HG03558 (cell line): ENCODE results near the gene FAM221A.
"Not testable (repeated sequence)": the region's sequence is repeated elsewhere in the genome, so short reads cannot be mapped to it uniquely, and the experiment has no call there.

Experiments used
- ATAC-seq: cut with Tn5 transposase; IDR thresholded peaks from one replicate; pipeline ENCODE4 v1.9.1; 2021; ENCODE audit warnings: moderate number of reproducible peaks; ENCODE audit not compliant: unreplicated experiment; ENCODE audit errors: extremely low read depth

FAM221A gene

DNA sequence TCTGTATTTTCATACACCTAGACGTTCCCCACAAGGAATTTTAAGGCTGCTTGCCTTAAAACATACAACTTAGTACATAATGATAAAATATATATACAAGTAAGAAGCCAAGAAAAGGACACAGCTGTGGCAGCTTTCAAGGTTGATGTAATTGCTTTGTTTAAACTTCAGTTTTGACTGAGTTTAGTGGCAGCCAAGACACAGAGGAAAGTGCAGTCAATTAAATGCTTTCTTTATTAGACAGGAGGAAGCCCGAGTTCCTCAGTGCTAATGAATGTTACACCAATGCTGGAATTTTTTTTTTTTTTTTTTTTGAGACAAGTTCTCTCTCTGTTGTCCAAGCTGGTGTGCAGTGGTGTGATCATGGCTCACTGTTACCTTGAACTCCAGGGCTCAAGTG, 18.8 kb downstream of the FAM221A start:
- ATAC-seq = no peak

DNA sequence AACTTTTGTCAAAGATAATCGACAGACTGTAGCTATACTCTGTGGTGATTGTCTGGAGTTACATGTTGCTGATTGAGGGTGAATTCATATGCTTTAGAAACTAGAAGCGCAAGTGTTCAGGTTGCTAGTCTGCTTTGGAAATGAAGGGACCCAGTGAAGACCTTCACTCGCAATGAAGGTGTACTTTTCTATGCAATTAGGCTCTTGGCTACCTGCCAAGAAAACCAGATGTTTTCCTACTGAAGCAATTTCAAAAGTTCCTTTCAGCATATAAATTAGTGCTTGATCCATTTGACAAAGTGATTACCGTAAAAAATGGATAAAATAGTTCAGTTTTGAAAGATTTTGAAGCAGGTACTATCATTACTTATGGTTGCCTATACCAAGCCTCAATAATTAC, 20.0 kb downstream of the FAM221A start:
- ATAC-seq = no peak

- ATAC-seq = no peak
Measured at GRCh38 chr7:23709081-23709750, 29.2 kb downstream of the FAM221A start.

DNA sequence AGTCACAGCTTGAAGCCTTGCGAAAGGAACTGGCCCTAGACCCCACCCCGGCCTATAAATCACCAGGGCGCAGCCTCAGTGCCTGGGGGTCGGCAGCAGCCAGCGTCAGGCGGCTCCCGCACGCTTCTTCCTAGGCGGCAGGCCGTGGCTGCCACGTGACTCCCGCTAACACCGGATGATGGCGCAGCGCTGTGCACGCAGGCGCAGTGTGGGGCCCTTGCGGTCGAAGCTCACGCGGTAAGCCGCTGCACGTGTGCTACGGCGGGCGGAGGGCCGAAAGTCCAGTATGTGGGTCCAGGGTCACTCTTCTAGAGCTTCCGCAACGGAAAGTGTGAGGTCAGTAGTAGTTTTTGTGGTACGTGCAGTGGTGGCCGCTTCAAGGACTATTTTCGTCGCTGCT, 30.0 kb downstream of the FAM221A start, which contains the start of gene STK31:
TSS of gene STK31 (plus strand) at position 220 of the 400 bp plus-strand sequence. CDS start at position 287, 67 bp downstream.
- no peak for ATAC-seq

DNA sequence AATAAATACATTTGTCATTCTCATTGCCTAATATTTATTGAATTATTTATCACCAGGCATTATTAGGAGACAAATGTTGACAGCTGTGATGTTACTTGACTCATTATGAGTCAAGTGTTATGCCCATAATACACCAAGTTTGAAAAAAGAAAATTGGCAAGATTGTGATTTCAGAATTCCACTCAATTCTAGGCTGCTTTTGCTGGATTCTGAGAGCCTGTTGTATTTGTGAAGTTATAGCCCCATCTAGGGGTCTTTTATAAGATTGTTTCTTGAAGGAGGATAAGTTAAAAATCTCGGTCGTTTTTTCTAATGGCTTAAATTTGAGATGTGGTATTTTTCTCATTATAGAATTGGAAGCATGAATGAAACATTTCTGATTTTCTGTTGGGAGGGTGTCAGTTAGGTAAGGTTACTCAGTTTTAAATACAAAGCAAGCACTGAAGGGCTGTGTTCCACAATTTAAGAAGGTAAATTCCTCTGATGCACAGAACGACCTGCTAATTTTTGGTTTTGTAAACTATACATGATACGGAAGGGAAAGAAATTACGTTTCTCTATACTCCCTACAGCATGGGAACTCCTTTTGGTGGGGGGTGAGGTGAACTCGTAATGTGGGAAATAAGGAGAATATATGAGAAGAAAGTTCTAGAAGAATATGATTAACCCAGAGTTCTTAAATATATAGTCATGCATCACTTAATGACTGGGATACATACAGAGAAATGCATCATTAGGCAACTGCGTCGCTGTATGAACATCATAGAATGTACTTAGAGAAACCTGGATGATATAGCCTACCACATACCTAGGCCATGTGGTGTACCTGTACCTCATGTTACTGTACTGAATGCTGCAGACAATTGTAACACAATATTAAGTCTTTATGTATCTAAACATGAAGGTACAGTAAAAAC, 32.6 kb downstream of the FAM221A start:
- ATAC-seq = no peak

- no peak for ATAC-seq
Measured at GRCh38 chr7:23713285-23714149, 33.5 kb downstream of the FAM221A start.

DNA sequence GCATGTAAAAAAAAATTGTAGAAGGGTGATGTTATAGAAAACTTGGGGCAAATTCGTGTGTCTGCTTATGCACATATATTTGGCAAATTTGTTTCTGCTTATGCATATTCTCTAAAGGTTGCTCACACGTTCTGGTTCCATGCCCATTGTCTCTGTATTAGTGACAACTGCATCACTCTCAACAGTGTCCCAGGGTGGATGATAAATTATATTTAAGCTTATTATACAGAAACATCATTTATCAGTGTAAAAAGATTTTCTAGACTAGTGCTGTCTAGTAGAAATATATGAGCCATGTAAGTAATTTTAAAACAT, 34.1 kb downstream of the FAM221A start:
- no peak for ATAC-seq

DNA sequence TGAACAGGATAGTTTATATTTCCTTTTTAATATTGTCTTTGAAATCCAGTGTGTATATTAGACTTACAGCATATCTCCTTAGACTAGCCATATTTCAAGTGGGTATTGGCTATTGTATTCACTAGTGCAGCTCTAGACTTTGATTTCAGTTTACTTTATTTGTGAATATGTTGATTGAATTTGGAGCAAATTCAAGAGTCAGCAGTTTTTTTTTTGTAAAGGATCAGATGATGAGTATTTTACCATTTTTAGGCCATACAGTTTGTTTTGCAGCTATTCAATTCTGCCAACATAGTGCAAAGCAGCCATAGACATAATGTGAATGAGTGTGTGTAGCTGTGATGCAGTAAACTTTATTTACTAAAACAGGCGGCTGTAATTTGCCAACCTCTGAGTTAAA, 34.6 kb downstream of the FAM221A start:
- no peak for ATAC-seq

GRCh38 chr7:23715099-23715498, 35.1 kb downstream of the FAM221A start:
- ATAC-seq = no peak

- ATAC-seq = no peak
Measured at GRCh38 chr7:23717788-23718187, 37.8 kb downstream of the FAM221A start.

DNA sequence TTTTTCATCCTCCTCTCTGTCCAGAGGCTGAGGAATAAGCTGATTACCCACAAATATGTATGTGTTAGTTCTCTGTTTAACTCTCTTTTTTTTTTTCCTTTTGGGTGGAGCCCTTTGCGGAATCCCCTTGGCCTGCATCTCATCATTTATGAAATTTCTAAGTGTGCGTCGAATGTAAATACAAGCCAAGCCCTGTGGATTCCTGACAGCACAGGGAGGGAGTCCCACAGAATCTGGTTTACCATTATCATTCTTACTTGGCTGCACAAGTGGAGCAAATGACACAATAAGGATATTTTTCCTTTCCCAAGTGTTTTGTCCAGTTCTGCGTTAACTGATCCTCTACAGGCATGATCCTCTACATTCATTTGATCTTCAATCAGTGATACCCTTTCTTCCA, 41.5 kb downstream of the FAM221A start:
- no peak for ATAC-seq

- ATAC-seq = not testable (repeated sequence)
Measured at GRCh38 chr7:23722587-23723216, 42.7 kb downstream of the FAM221A start.

- ATAC-seq = not testable (repeated sequence)
Measured at GRCh38 chr7:23724113-23724512, 44.1 kb downstream of the FAM221A start.

DNA sequence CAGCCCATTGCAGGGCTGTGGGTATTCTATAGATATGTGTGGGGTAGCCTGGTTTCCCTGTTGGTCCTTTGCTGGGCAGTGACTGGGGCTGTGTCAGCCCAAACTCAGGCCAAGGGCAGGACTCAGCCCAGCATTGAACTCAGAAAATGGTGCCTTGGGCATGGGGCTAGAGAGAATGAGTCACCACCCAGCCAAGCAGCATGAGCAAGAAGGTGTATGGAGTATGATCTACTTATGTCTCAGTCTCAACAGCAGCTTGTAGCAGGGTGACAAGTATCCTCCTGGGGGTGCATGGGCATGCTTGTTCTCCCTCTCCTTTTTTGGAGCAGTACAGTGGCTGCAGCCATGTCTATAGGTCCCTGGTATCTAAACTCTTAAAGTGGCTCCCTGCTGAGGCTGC, 62.1 kb downstream of the FAM221A start:
- no peak for ATAC-seq

- ATAC-seq = no peak
Measured at GRCh38 chr7:23743226-23743625, 63.2 kb downstream of the FAM221A start.

- no peak for ATAC-seq
Measured at GRCh38 chr7:23746629-23747028, 66.6 kb downstream of the FAM221A start.

GRCh38 chr7:23751852-23752251, 71.9 kb downstream of the FAM221A start:
- ATAC-seq = no peak
